ENCODE data around the gene CSNK1D.

GRCh38 chr17:82244413-82245133 lies 28.9 kb downstream of the CSNK1D start:
- no peak for TF ChIP-seq POLR2A (IDR thresholded peaks at IDR 0.05)
- TF ChIP-seq, protein P1, sequence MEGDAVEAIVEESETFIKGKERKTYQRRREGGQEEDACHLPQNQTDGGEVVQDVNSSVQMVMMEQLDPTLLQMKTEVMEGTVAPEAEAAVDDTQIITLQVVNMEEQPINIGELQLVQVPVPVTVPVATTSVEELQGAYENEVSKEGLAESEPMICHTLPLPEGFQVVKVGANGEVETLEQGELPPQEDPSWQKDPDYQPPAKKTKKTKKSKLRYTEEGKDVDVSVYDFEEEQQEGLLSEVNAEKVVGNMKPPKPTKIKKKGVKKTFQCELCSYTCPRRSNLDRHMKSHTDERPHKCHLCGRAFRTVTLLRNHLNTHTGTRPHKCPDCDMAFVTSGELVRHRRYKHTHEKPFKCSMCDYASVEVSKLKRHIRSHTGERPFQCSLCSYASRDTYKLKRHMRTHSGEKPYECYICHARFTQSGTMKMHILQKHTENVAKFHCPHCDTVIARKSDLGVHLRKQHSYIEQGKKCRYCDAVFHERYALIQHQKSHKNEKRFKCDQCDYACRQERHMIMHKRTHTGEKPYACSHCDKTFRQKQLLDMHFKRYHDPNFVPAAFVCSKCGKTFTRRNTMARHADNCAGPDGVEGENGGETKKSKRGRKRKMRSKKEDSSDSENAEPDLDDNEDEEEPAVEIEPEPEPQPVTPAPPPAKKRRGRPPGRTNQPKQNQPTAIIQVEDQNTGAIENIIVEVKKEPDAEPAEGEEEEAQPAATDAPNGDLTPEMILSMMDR (IDR thresholded peaks at IDR 0.05): peak in 5 of 7 experiments; percentile 13 to 38 (median 26)

Data from body of pancreas (tissue), 4 donors.